ENCODE measurements around the gene PRKAG2.
"Not testable (repeated sequence)": the region's sequence is repeated elsewhere in the genome, so short reads cannot be mapped to it uniquely, and the experiment has no call there.

Gene PRKAG2

DNA sequence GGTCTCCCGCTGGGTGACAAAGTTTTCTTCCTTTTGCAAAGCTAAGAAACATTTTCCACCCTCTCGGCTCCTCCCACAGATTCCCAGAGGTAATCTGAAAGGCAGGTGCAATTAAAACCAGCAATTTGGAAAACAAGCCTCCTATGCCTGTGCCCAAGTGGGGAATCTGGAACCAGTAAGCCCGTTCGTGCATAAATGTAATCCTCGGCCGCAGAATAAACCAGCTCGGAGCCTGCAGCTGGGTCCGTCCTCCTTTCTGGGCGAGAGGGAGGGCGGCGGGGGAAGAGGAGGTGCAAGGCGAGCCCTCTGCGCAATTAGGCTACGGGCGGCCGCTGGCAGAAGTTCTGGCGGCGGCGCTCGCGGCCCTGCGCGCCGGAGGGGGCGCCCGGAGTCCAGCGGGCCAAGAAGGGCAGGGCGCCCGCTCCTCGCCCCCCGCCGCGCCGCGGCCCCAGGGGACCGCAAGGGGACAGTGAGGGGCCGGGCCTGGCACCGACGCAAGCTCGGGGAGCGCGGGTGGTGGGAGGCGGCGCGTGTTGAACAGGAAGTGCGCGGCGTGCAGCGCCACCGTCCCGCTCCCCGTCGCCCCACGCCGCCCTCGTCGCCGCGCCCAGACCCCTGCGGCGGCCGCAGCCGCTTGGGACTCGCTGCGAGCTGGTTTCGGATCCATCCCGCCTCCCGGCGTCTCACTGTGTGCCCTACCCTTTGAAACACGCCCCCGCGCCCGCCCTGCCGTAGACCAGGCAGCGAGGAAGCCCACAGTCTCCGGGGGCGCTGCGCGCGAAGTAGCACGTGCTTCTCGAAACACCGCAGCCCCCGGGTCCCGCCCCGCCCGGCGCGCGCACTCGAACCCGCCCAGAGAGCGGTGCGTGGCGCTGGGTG, at the start of gene PRKAG2:
Gene PRKAG2 (minus strand): TSS at position 217 of the 879 bp plus-strand sequence. CDS start 495 bp downstream, outside the sequence.
- DNase-seq, result peak; percentile 77 to 85 (median 82)

GRCh38 chr7:151926336-151926712, 49.4 kb upstream of the PRKAG2 start:
- DNase-seq, result no peak

- peak in 2 of 3 experiments; percentile 73 to 91 for DNase-seq
Observed at GRCh38 chr7:151925446-151926335, 48.8 kb upstream of the PRKAG2 start.

- no peak for DNase-seq
Observed at GRCh38 chr7:151924508-151924907, 47.6 kb upstream of the PRKAG2 start.

- no peak for DNase-seq
Observed at GRCh38 chr7:151924001-151924400, 47.1 kb upstream of the PRKAG2 start.

- peak in 1 of 3 experiments; percentile 17 for DNase-seq
Observed at GRCh38 chr7:151923097-151923876, 46.4 kb upstream of the PRKAG2 start.

DNA sequence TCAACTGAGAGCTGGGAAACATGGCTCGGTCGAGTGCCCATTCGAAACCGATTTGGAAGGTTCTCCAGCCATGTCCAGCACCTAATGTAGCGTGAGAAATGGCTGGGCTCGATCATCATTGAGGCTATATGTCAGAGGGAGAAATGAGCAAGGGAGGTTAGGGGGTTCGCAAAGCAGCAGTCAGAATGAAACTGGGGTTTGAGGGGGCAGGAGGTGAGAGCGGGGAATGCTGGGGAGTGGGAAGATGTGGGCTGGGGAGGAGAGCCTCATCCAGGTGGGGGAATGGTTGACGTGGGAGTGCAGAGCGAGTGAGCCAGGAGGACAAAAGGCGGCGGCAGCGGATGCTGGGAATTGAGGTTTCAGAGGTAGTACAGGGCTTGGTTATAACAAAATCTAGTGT, 44.5 kb upstream of the PRKAG2 start:
- DNase-seq, result no peak

DNA sequence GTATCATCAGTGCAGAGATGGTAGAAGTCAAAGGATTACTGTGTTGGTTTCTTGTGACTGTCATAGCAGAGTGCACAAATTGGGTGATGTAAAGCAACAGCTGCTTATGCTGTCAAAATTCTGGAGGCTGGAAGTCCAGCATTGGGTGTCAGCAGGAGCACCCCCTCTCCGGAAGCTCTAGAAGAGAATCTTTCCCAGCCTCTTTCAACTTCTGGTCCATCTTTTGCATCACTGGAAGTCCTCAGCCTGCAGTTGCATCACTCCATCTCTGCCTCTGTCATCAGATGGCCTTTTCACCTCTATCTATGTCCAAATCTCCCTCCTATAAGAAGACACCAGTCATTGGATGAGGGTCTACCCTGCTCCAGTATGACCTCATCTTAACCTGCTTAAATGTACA, 43.6 kb upstream of the PRKAG2 start:
- DNase-seq, result no peak

DNA sequence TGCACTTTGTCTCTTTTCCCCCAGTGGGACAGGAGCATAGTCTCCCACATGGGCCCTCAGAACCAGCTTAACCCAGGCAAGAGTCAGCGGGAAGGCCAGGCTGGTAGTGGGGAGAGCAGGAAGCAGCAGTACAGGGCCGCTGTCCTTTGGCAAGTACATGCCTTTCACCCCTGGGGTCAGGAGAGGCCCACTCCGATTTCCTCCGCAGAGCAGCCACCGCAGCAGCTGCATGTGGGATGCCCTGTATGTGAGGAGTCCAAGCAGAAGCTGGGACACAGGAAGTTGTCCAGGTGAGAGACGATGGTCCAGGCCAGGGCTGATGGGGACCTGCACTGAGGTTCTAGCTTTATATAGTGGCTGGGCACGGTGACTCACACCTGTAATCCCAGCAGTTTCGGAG, 42.7 kb upstream of the PRKAG2 start:
- no peak for DNase-seq

- DNase-seq, result peak in 1 of 3 experiments; percentile 9
Observed at GRCh38 chr7:151918510-151918843, 41.6 kb upstream of the PRKAG2 start.

- DNase-seq, result peak in 1 of 3 experiments; percentile 15
Observed at GRCh38 chr7:151917791-151918509, 41.0 kb upstream of the PRKAG2 start.

DNA sequence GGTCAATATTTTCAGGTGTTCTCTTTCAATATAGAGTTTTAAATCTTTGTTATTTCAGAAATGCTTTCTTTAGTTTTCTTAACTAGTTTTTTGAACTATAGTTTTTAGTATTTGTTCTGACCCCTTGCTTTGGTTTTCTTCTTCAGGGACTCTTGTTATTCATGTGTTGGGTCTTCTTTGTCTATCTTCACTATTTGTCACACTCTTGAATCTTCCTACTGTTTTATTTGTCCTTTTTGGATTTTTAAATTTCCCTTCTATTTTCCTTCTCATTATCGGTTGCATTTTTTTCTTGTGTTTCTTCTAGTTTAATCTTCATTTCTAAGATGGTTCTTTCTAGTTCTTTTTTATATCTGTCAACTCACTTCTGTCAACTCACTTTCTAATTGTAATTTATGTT, 37.1 kb upstream of the PRKAG2 start:
- no peak for DNase-seq

- DNase-seq, result not testable (repeated sequence)
Observed at GRCh38 chr7:151910655-151911054, 33.7 kb upstream of the PRKAG2 start.

- DNase-seq, result not testable (repeated sequence)
Observed at GRCh38 chr7:151907115-151907514, 30.2 kb upstream of the PRKAG2 start.

- no peak for DNase-seq
Observed at GRCh38 chr7:151905766-151906165, 28.9 kb upstream of the PRKAG2 start.

- DNase-seq, result no peak
Observed at GRCh38 chr7:151905353-151905752, 28.4 kb upstream of the PRKAG2 start.

GRCh38 chr7:151904270-151904669, 27.4 kb upstream of the PRKAG2 start:
- no peak for DNase-seq

DNA sequence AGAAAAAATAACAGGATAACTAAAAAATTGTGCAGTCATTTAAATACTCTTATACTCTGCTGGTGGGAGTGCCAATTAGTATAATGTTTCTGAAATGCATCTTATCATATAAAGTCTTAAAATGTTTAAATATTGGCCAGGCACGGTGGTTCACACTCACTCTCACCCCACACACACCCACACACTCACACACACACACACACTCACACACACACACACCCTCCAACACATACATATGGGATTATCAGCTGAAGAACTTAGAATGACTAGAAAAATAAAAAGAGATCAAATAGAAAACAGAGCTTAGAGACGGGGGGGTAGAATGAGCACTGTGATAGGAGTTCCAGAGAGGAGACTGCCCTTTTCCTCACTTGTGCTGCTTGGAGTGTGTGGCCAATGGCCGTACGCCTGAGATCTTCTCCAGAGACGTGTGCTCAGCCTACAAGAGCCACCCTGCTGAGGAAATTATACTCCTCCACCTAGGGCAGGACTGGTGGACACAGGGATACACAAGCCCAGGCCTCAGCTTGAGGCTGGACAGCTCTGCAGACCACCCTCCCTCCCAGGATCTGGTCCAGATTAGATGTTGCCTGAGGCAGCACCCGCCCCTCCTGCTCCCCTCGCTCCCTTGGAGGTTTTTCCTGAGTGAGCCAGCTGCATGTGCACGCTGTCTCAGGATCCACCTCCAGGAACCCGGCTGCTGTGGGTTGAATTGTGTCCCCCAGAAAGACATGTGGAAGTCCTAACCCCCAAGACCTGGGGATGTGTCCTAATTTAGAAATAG, 26.5 kb upstream of the PRKAG2 start:
- no peak for DNase-seq

GRCh38 chr7:151902311-151902710, 25.4 kb upstream of the PRKAG2 start:
- DNase-seq, result no peak

- no peak for DNase-seq
Observed at GRCh38 chr7:151901828-151902227, 24.9 kb upstream of the PRKAG2 start.

GRCh38 chr7:151900986-151901621, 24.2 kb upstream of the PRKAG2 start:
- DNase-seq, result peak in 2 of 3 experiments; percentile 51 to 66
